Adrenal gland (tissue), 5 donors: ENCODE measurements around the gene ANKLE1.

Experiments
- CTCF ChIP-seq, 6 experiments: fragments of 450-650 bp in 4 of 6; fragments of 200-600 bp in 2 of 6; sonication (generic) in 1 of 6; IDR thresholded peaks; 1 replicate in 5 of 6; 2 replicates in 1 of 6; pipeline versions ENCODE4 v1.5.1 to v1.8.0; 2016 to 2021; ENCODE audit warnings: antibody characterized with exemption in 6 of 6, mild to moderate bottlenecking in 2 of 6, moderate library complexity in 1 of 6
- POLR2A ChIP-seq, 2 donors: fragments of 450-650 bp; IDR thresholded peaks; one replicate each; pipeline ENCODE4 v1.6.1; 2017; ENCODE audit warnings: antibody characterized with exemption in 2 of 2, mild to moderate bottlenecking in 2 of 2, moderate library complexity in 1 of 2
- donor health status: DM: no; HTN: no; CAD: no.

- no peak for TF ChIP-seq CTCF (IDR thresholded peaks at IDR 0.05)
- no peak for TF ChIP-seq POLR2A (IDR thresholded peaks at IDR 0.05)
Observed at GRCh38 chr19:17240062-17240752, 41.5 kb upstream of the ANKLE1 start.
